ENCODE data around the gene PER3.

DNA sequence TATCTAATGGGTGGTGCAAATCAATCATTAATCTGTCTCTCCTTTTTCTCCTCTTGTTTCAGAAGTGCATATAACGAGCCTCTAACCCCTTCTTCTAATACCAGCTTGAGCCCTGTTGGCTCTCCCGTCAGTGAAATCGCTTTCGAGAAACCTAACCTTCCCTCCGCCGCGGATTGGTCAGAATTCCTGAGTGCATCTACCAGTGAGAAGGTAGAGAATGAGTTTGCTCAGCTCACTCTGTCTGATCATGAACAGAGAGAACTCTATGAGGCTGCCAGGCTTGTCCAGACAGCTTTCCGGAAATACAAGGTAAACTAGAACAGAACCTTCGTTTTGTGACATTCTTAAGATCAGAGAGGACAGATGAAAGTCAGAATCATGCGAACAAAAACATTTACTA is 38.3 kb upstream of the PER3 start:
- TF ChIP-seq, protein P1, sequence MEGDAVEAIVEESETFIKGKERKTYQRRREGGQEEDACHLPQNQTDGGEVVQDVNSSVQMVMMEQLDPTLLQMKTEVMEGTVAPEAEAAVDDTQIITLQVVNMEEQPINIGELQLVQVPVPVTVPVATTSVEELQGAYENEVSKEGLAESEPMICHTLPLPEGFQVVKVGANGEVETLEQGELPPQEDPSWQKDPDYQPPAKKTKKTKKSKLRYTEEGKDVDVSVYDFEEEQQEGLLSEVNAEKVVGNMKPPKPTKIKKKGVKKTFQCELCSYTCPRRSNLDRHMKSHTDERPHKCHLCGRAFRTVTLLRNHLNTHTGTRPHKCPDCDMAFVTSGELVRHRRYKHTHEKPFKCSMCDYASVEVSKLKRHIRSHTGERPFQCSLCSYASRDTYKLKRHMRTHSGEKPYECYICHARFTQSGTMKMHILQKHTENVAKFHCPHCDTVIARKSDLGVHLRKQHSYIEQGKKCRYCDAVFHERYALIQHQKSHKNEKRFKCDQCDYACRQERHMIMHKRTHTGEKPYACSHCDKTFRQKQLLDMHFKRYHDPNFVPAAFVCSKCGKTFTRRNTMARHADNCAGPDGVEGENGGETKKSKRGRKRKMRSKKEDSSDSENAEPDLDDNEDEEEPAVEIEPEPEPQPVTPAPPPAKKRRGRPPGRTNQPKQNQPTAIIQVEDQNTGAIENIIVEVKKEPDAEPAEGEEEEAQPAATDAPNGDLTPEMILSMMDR (IDR thresholded peaks at IDR 0.05) = no peak
- TF ChIP-seq EZH2 (IDR thresholded peaks at IDR 0.05; ENCODE audit: borderline replicate concordance, insufficient read depth, low read depth, low read length, poor library complexity, severe bottlenecking) = no peak
